ENCODE measurements around the gene FCHSD2.

- TF ChIP-seq, protein P1, sequence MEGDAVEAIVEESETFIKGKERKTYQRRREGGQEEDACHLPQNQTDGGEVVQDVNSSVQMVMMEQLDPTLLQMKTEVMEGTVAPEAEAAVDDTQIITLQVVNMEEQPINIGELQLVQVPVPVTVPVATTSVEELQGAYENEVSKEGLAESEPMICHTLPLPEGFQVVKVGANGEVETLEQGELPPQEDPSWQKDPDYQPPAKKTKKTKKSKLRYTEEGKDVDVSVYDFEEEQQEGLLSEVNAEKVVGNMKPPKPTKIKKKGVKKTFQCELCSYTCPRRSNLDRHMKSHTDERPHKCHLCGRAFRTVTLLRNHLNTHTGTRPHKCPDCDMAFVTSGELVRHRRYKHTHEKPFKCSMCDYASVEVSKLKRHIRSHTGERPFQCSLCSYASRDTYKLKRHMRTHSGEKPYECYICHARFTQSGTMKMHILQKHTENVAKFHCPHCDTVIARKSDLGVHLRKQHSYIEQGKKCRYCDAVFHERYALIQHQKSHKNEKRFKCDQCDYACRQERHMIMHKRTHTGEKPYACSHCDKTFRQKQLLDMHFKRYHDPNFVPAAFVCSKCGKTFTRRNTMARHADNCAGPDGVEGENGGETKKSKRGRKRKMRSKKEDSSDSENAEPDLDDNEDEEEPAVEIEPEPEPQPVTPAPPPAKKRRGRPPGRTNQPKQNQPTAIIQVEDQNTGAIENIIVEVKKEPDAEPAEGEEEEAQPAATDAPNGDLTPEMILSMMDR (IDR thresholded peaks at IDR 0.05), result no peak
- TF ChIP-seq EP300 (IDR thresholded peaks at IDR 0.05), result no peak
- TF ChIP-seq POLR2A (IDR thresholded peaks at IDR 0.05), result no peak
- TF ChIP-seq POLR2AphosphoS5 (IDR thresholded peaks at IDR 0.05), result no peak
Observed at GRCh38 chr11:72899238-72899637, 242.9 kb downstream of the FCHSD2 start.

All from upper lobe of left lung (tissue), 4 donors.